Stomach smooth muscle (tissue), 2 donors: ENCODE data around the gene FXYD3.
"Not testable (repeated sequence)": the region's sequence is repeated elsewhere in the genome, so short reads cannot be mapped to it uniquely, and the experiment has no call there.

Experiments used
- H3K27ac ChIP-seq: one replicate; pipeline ENCODE4 v1.7.0; 2013; ENCODE audit warnings: mild to moderate bottlenecking, low read length, inconsistent platforms
- H3K27me3 ChIP-seq, 2 donors: one replicate each; pipeline ENCODE4 v1.7.0; 2013; ENCODE audit warnings: low read length in 2 of 2; ENCODE audit not compliant: insufficient read depth in 2 of 2, control insufficient read depth in 1 of 2
- H3K36me3 ChIP-seq, 2 donors: one replicate each; pipeline ENCODE4 v1.7.0; 2013; ENCODE audit warnings: low read length in 2 of 2; ENCODE audit not compliant: control insufficient read depth in 2 of 2, insufficient read depth in 2 of 2
- H3K4me1 ChIP-seq: one replicate; pipeline ENCODE4 v1.7.0; 2013; ENCODE audit warnings: low read length; ENCODE audit not compliant: control insufficient read depth, insufficient read depth
- H3K4me3 ChIP-seq, 2 donors: one replicate each; pipeline ENCODE4 v1.7.0; 2013; ENCODE audit warnings: low read length in 2 of 2
- H3K9ac ChIP-seq, 2 donors: one replicate each; pipeline ENCODE4 v1.7.0; 2013; ENCODE audit warnings: low read length in 2 of 2, mild to moderate bottlenecking in 1 of 2
- H3K9me3 ChIP-seq, 2 donors: one replicate each; pipeline ENCODE4 v1.7.0; 2013; ENCODE audit warnings: low read length in 2 of 2; ENCODE audit not compliant: control insufficient read depth in 2 of 2
- donor health status: healthy.
- donor health status: Pancreatic carcinoma.

FXYD3 gene

GRCh38 chr19:35098413-35099049 lies 17.1 kb upstream of the FXYD3 start:
- H3K9ac ChIP-seq = no peak overlapping the region
- no peaks in the 10 kb centered on the region for H3K4me1 ChIP-seq
- H3K36me3 ChIP-seq = no peaks in the 10 kb centered on the region
- H3K27ac ChIP-seq = no peak overlapping the region
- H3K9me3 ChIP-seq = no peaks in the 10 kb centered on the region
- H3K4me3 ChIP-seq = no peak overlapping the region
- peaks cover 0 to 2% of the 10 kb centered on the region in 2 donors for H3K27me3 ChIP-seq

- Histone ChIP-seq H3K27ac (no peak overlapping the region), H3K9ac (no peak overlapping the region), H3K4me3 (no peak overlapping the region), H3K27me3 (no peaks in the 10 kb centered on the region), H3K36me3 (no peaks in the 10 kb centered on the region), H3K9me3 (no peaks in the 10 kb centered on the region), H3K4me1 (no peaks in the 10 kb centered on the region)
Measured at GRCh38 chr19:35099155-35099896, 16.3 kb upstream of the FXYD3 start.

GRCh38 chr19:35099897-35100275 lies 15.7 kb upstream of the FXYD3 start:
- Histone ChIP-seq H3K9ac (no peak overlapping the region), H3K9me3 (no peaks in the 10 kb centered on the region), H3K27ac (no peak overlapping the region), H3K4me1 (no peaks in the 10 kb centered on the region), H3K4me3 (no peak overlapping the region), H3K27me3 (no peaks in the 10 kb centered on the region), H3K36me3 (no peaks in the 10 kb centered on the region)

GRCh38 chr19:35100588-35101533 lies 14.8 kb upstream of the FXYD3 start:
- Histone ChIP-seq H3K9me3 (no peaks in the 10 kb centered on the region), H3K4me1 (no peaks in the 10 kb centered on the region), H3K36me3 (no peaks in the 10 kb centered on the region), H3K27ac (no peak overlapping the region), H3K4me3 (no peak overlapping the region), H3K27me3 (no peaks in the 10 kb centered on the region), H3K9ac (no peak overlapping the region)

GRCh38 chr19:35101949-35102348 lies 13.7 kb upstream of the FXYD3 start:
- H3K4me1 ChIP-seq, H3K9ac ChIP-seq, H3K27me3 ChIP-seq, H3K9me3 ChIP-seq, H3K4me3 ChIP-seq, H3K27ac ChIP-seq, H3K36me3 ChIP-seq: not testable (repeated sequence)

- not testable (repeated sequence) for H3K4me3 ChIP-seq, H3K36me3 ChIP-seq, H3K4me1 ChIP-seq, H3K9ac ChIP-seq, H3K27ac ChIP-seq, H3K9me3 ChIP-seq, H3K27me3 ChIP-seq
Measured at GRCh38 chr19:35103614-35104013, 12.0 kb upstream of the FXYD3 start.

GRCh38 chr19:35104361-35104760 lies 11.3 kb upstream of the FXYD3 start:
- no peak overlapping the region for H3K9ac ChIP-seq
- H3K36me3 ChIP-seq = no peaks in the 10 kb centered on the region
- H3K27me3 ChIP-seq = peaks cover 0 to 3% of the 10 kb centered on the region in 2 donors
- no peak overlapping the region for H3K27ac ChIP-seq
- no peak overlapping the region for H3K4me3 ChIP-seq
- no peaks in the 10 kb centered on the region for H3K4me1 ChIP-seq
- no peaks in the 10 kb centered on the region for H3K9me3 ChIP-seq

GRCh38 chr19:35105047-35105410 lies 10.6 kb upstream of the FXYD3 start:
- H3K27ac ChIP-seq = no peak overlapping the region

GRCh38 chr19:35105411-35106290 lies 10.0 kb upstream of the FXYD3 start:
- Histone ChIP-seq H3K9me3 (no peaks in the 10 kb centered on the region), H3K4me3 (no peak overlapping the region), H3K9ac (no peak overlapping the region), H3K27ac (no peak overlapping the region), H3K36me3 (no peaks in the 10 kb centered on the region), H3K4me1 (no peaks in the 10 kb centered on the region), H3K27me3 (peaks cover 0 to 3% of the 10 kb centered on the region in 2 donors)

More at GRCh38 chr19:35105047-35105410, 10.6 kb upstream of the FXYD3 start:
- H3K9ac ChIP-seq = no peak overlapping the region
- H3K36me3 ChIP-seq = no peaks in the 10 kb centered on the region
- no peak overlapping the region for H3K4me3 ChIP-seq
- peaks cover 0 to 3% of the 10 kb centered on the region in 2 donors for H3K27me3 ChIP-seq
- H3K4me1 ChIP-seq = no peaks in the 10 kb centered on the region
- no peaks in the 10 kb centered on the region for H3K9me3 ChIP-seq

- H3K27me3 ChIP-seq = peaks cover 0 to 3% of the 10 kb centered on the region in 2 donors
- H3K36me3 ChIP-seq = no peaks in the 10 kb centered on the region
- H3K9me3 ChIP-seq = no peaks in the 10 kb centered on the region
- no peak overlapping the region for H3K9ac ChIP-seq
- H3K27ac ChIP-seq = no peak overlapping the region
- H3K4me3 ChIP-seq = no peak overlapping the region
- H3K4me1 ChIP-seq = no peaks in the 10 kb centered on the region
Measured at GRCh38 chr19:35106291-35106583, 9.4 kb upstream of the FXYD3 start.
